Endothelial cell of umbilical vein (primary cell): ENCODE data around the gene LENG8. TPM values are rescaled to one million over a fixed set of nuclear protein-coding genes. Genes with fewer than 3 reads are reported as not detected.

Source experiments
- BruUV-seq: library from RNA; stranded (reverse); fragments of 400-500 nt; replicated peaks from 2 replicates; lab custom pipeline; 2021; lab: Mats Ljungman, UMichigan
- CTCF ChIA-PET: fragments of 300-600, 350-600 bp; sonication (Branson Sonifier 250); formaldehyde crosslinking; loops from one replicate; lab custom pipeline; 2021; ENCODE audit warnings: antibody characterized with exemption, inconsistent platforms; lab: Charles Lee
- POLR2A ChIA-PET: fragments of 300-600, 350-600 bp; sonication (Branson Sonifier 250); formaldehyde crosslinking; loops from one replicate; lab custom pipeline; 2021; ENCODE audit warnings: antibody characterized with exemption, inconsistent platforms; lab: Charles Lee
- DNase-seq: peaks from one replicate; pipeline ENCODE4 v3.0.0-alpha.2; 2011; ENCODE audit warnings: low read depth, low spot score
- FAIRE-seq: peaks from 2 replicates; lab custom pipeline; 2011; peaks lifted over from hg19 to GRCh38; lab: Jason Lieb, UNC
- H2AFZ ChIP-seq: 2 replicates; pipeline ENCODE4 v1.6.0; 2012; ENCODE audit warnings: low read depth, low read length, control low read depth, inconsistent platforms
- H3K27ac ChIP-seq: 2 replicates; pipeline ENCODE4 v1.5.1; 2011; ENCODE audit warnings: low read depth, mild to moderate bottlenecking, control low read depth, low read length, moderate library complexity; ENCODE audit not compliant: insufficient read depth
- H3K27me3 ChIP-seq, 2 experiments: 2 replicates each; pipeline versions ENCODE4 v1.6.0 to v1.6.1; 2011; ENCODE audit warnings: low read length in 2 of 2, mixed read lengths in 1 of 2; ENCODE audit not compliant: control insufficient read depth in 2 of 2, insufficient read depth in 2 of 2
- H3K36me3 ChIP-seq, 2 experiments: 2 replicates in 1 of 2; 3 replicates in 1 of 2; pipeline ENCODE4 v1.5.1; 2011; ENCODE audit warnings: low read length in 2 of 2, mild to moderate bottlenecking in 1 of 2, moderate library complexity in 1 of 2; ENCODE audit not compliant: control insufficient read depth in 2 of 2, insufficient read depth in 2 of 2; ENCODE audit errors: extremely low read depth in 1 of 2
- H3K4me1 ChIP-seq: 3 replicates; pipeline ENCODE4 v1.5.1; 2011; ENCODE audit warnings: mild to moderate bottlenecking, low read length; ENCODE audit not compliant: control insufficient read depth, insufficient read depth; ENCODE audit errors: extremely low read depth
- H3K4me2 ChIP-seq: 2 replicates; pipeline ENCODE4 v1.6.1; 2011; ENCODE audit warnings: low read length, control low read depth, mixed read lengths; ENCODE audit not compliant: insufficient read depth
- H3K4me3 ChIP-seq, 3 experiments: fragments of 200-600 bp in 1 of 3; sonication (generic), shearing (Covaris generic) in 1 of 3; replicated peaks in 1 of 3; 2 replicates each; pipeline ENCODE4 v1.5.1; 2011 to 2016; ENCODE audit warnings: control low read depth in 3 of 3, low read length in 3 of 3, mild to moderate bottlenecking in 2 of 3, inconsistent platforms in 1 of 3, low read depth in 1 of 3, moderate library complexity in 1 of 3; ENCODE audit not compliant: insufficient read depth in 1 of 3
- H3K79me2 ChIP-seq: 2 replicates; pipeline ENCODE4 v1.6.0; 2012; ENCODE audit warnings: low read length, inconsistent platforms; ENCODE audit not compliant: control insufficient read depth, insufficient read depth
- H3K9ac ChIP-seq: replicated peaks from 2 replicates; pipeline ENCODE3; 2011; ENCODE audit warnings: low read length, control low read depth; ENCODE audit not compliant: insufficient read depth; ENCODE audit errors: extremely low read depth
- H3K9me1 ChIP-seq: replicated peaks from 3 replicates; pipeline ENCODE4 v1.6.0; 2011; ENCODE audit warnings: mild to moderate bottlenecking, low read length; ENCODE audit not compliant: control insufficient read depth, insufficient read depth; ENCODE audit errors: extremely low read depth
- H3K9me3 ChIP-seq: replicated peaks from 2 replicates; pipeline ENCODE4 v1.5.1; 2012; ENCODE audit warnings: low read length, inconsistent platforms; ENCODE audit not compliant: control insufficient read depth, insufficient read depth
- H4K20me1 ChIP-seq: replicated peaks from 2 replicates; pipeline ENCODE3; 2011; ENCODE audit warnings: mild to moderate bottlenecking, low read length; ENCODE audit not compliant: control insufficient read depth, insufficient read depth; ENCODE audit errors: extremely low read depth
- GATA2 ChIP-seq: IDR thresholded peaks from 2 replicates; pipeline ENCODE4 v1.7.0; 2011; ENCODE audit warnings: low read depth, mild to moderate bottlenecking, moderate library complexity, mixed read lengths, low read length; ENCODE audit not compliant: insufficient read length, insufficient read depth
- JUN ChIP-seq: IDR thresholded peaks from 2 replicates; pipeline ENCODE4 v1.6.1; 2011; ENCODE audit warnings: borderline replicate concordance, low read depth; ENCODE audit not compliant: insufficient read length, insufficient read depth
- MAX ChIP-seq: IDR thresholded peaks from 2 replicates; pipeline ENCODE4 v1.6.1; 2011; ENCODE audit not compliant: insufficient read depth, insufficient read length
- MYC ChIP-seq: IDR thresholded peaks from one replicate; pipeline ENCODE4 v1.6.1; 2011; ENCODE audit warnings: mild to moderate bottlenecking, low read depth, low read length
- POLR2A ChIP-seq: IDR thresholded peaks from 2 replicates; pipeline ENCODE4 v1.6.1; 2012; ENCODE audit warnings: low read depth, mild to moderate bottlenecking, control low read depth, low read length
- POLR2AphosphoS5 ChIP-seq: IDR thresholded peaks from 2 replicates; pipeline ENCODE4 v1.6.1; 2012; ENCODE audit warnings: low read depth, mild to moderate bottlenecking, control low read depth, low read length, moderate library complexity; ENCODE audit not compliant: insufficient read depth
- dilution Hi-C: fragments of 300-500 bp; cut with MboI; formaldehyde crosslinking; loops from one replicate; pipeline ENCODE4 v1.15.0; 2019; ENCODE audit warnings: low sequenced_read_pairs; ENCODE audit not compliant: extremely low pct_ligation_motif_present
- intact Hi-C: fragments of 100-400 bp; cut with micrococcal nuclease; formaldehyde crosslinking; loops from one replicate; pipeline ENCODE4 v1.10.0; 2022
- polyA plus RNA-seq, 4 experiments: library from polyadenylated mRNA; depleted of rRNA in 3 of 4; stranded (reverse) in 3 of 4; unstranded in 1 of 4; fragments of >200 nt; gene quantifications; 2 replicates each; pipeline versions ENCODE4 v1.2.1 to v1.2.3, GENCODE V29; 2011 to 2012; ENCODE audit warnings: missing spikeins in 1 of 4
- total RNA-seq: library from RNA; stranded (reverse); gene quantifications from 2 replicates; pipeline ENCODE4 v1.2.3, GENCODE V29; 2021

LENG8 gene
- total and polyA plus RNA-seq, 2 donors (not counting 3 experiments of a cell fraction or from before 2014, with no cell fraction given): 130 to 218 TPM

DNA sequence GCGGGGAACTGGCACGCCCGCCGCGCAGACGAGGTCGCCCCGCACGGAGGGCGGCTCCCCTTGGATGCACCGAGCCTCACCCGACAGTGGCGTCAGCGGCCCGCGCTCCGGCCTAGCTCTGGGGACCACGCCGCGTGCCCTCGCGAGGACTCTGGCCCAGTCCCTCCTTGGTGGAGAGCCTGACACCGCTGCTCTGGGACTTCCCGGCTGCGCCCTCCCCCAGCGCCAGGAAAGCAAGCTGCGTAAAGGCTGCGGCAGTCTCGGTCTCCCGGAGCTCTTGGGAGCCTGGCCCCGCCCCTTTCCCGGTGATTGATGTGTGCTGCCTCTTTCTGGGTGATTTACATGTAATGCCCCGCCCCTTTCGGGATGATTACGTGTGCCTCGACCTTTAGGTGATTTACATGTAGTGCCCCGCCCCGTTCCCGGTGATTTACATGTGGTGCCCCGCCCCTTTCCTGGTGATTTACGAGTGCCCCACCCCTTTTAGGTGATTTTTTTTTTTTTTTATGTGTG is 14.6 kb downstream of the LENG8 start, which contains the start of gene LENG9:
Gene LENG9, minus strand, starts transcription at position 248 of the 513 bp plus-strand sequence. CDS start 252 bp downstream, outside the sequence.
- peak within 1 kb of the TSS; percentile 33 for H2AFZ ChIP-seq
- peak within 1 kb of the TSS; percentile 28 to 46 (median 38) for H3K4me3 ChIP-seq
- FAIRE-seq (peak; percentile 95), DNase-seq (peak; percentile 98)
- H3K27me3 ChIP-seq: no peaks in the 10 kb centered on the region
- peak within 1 kb of the TSS; percentile 75 for H3K4me2 ChIP-seq
- dilution Hi-C loops (no loop called here), intact Hi-C loops (loop anchor here (1.0 to 10.0 kb wide), 8 partner anchors 8 to 1191 kb away; partner anchors contain the start of genes LENG8, MYADM, PPP1R12C and RDH13)
- no TSS peak for BruUV-seq
- H4K20me1 ChIP-seq: no peaks in the 10 kb centered on the region
- ChIA-PET POLR2A (interaction anchor here (0.7 to 2.4 kb wide), 5 partner anchors 10 to 625 kb away, joined by 3 to 11 read pairs (median 5); partner anchors contain the start of genes CDC42EP5 and LENG8), CTCF (interaction anchor here (1.9 to 2.4 kb wide), 2 partner anchors 10 to 15 kb away, joined by 14 to 21 read pairs; partner anchors contain the start of genes CDC42EP5 and LENG8)
- peak; percentile 93 for TF ChIP-seq POLR2AphosphoS5
- TF ChIP-seq JUN: no peak
- no peak for TF ChIP-seq MYC
- TF ChIP-seq GATA2: no peak
- peak; percentile 67 for TF ChIP-seq MAX
- TF ChIP-seq POLR2A: peak; percentile 95
- no peaks in the 10 kb centered on the region for H3K9me3 ChIP-seq
- peak within 1 kb of the TSS; percentile 85 for H3K27ac ChIP-seq
- no peaks in the 10 kb centered on the region for H3K9me1 ChIP-seq
- peaks cover 3 to 25% of the 10 kb centered on the region in 2 experiments for H3K36me3 ChIP-seq
- H3K4me1 ChIP-seq: peaks cover 29% of the 10 kb centered on the region
- H3K9ac ChIP-seq: peak within 1 kb of the TSS; percentile 79
- peaks cover 19% of the 10 kb centered on the region for H3K79me2 ChIP-seq
